Aorta (tissue), 5 donors: Measurements from ENCODE around the gene PLCZ1. TPM values are rescaled to one million over a fixed set of nuclear protein-coding genes. Genes with fewer than 3 reads are reported as not detected.
"Not testable (repeated sequence)": the region's sequence is repeated elsewhere in the genome, so short reads cannot be mapped to it uniquely, and the experiment has no call there.

ENCODE experiments used
- ATAC-seq: fragments of 200-7000 bp; cut with Tn5 transposase; one replicate; pipeline ENCODE4 v1.9.1; 2022; ENCODE audit warnings: moderate library complexity; ENCODE audit not compliant: low FRiP score
- DNase-seq, 2 donors: peaks; one replicate each; pipeline ENCODE4 v3.0.0-alpha.2; 2020
- H3K27ac ChIP-seq, 2 donors: one replicate each; pipeline ENCODE4 v1.5.1; 2013; ENCODE audit warnings: low read length in 2 of 2, mild to moderate bottlenecking in 2 of 2, moderate library complexity in 2 of 2, control low read depth in 1 of 2, inconsistent platforms in 1 of 2, low read depth in 1 of 2
- H3K27me3 ChIP-seq, 2 donors: one replicate each; pipeline ENCODE4 v1.6.1; 2013; ENCODE audit warnings: control low read depth in 1 of 2, low read length in 1 of 2, mild to moderate bottlenecking in 1 of 2, moderate library complexity in 1 of 2; ENCODE audit not compliant: insufficient read depth in 2 of 2, control insufficient read depth in 1 of 2
- H3K36me3 ChIP-seq, 2 donors: one replicate each; pipeline ENCODE4 v1.6.1; 2013; ENCODE audit warnings: control low read depth in 1 of 2, low read length in 1 of 2, mild to moderate bottlenecking in 1 of 2; ENCODE audit not compliant: insufficient read depth in 2 of 2, control insufficient read depth in 1 of 2
- H3K4me1 ChIP-seq, 2 donors: one replicate each; pipeline ENCODE4 v1.6.1; 2013; ENCODE audit warnings: low read length in 2 of 2, control low read depth in 1 of 2, mild to moderate bottlenecking in 1 of 2, moderate library complexity in 1 of 2; ENCODE audit not compliant: insufficient read depth in 2 of 2, control insufficient read depth in 1 of 2
- H3K4me3 ChIP-seq, 2 donors: one replicate each; pipeline ENCODE4 v1.5.1; 2013; ENCODE audit warnings: low read length in 2 of 2, control low read depth in 1 of 2, mild to moderate bottlenecking in 1 of 2
- H3K9me3 ChIP-seq: one replicate; pipeline ENCODE4 v1.6.1; 2013; ENCODE audit warnings: mild to moderate bottlenecking, low read length; ENCODE audit not compliant: control insufficient read depth
- WGBS, 2 donors: extraction: QIAGEN DNeasy Blood & Tissue Kit; methylation state at CpG; one replicate each; pipeline ENCODE4 v1.1.7; 2013; 5-methylcytosine and 5-hydroxymethylcytosine counted together
- intact Hi-C, 2 donors: fragments of 100-400 bp; cut with DNase I; formaldehyde crosslinking; loops; one replicate each; pipeline versions ENCODE4 v1.14.2 to v1.15.0; 2022
- long read RNA-seq, 2 donors: library from polyadenylated mRNA; unstranded; transcript quantifications; one replicate each; pipeline ENCODE4 v2.0.0, GENCODE V29; 2020 to 2021
- polyA plus RNA-seq, 2 donors: library from polyadenylated mRNA; stranded (reverse); fragments of 200-250 nt; gene quantifications; one replicate each; pipeline ENCODE4 v1.2.3, GENCODE V29; 2013
- total RNA-seq, 2 donors: library from RNA; stranded (reverse); fragmentation: NEBNext Ultra II Directional; extraction: Animal tissue kit (Norgen Biotek cat#: 25700); gene quantifications; one replicate each; pipeline ENCODE4 v1.2.1, GENCODE V29; 2021
- donor health status: healthy with polysubstance abuse.
- donor health status: Bipolar disorder and iron deficiency.
- donor health status: DM: no; HTN: no; CAD: no.
- donor health status: DM: no; HTN: no; CAD: no.
- donor health status: DM: yes; HTN: yes; CAD: no.

The PLCZ1 gene, protein sequence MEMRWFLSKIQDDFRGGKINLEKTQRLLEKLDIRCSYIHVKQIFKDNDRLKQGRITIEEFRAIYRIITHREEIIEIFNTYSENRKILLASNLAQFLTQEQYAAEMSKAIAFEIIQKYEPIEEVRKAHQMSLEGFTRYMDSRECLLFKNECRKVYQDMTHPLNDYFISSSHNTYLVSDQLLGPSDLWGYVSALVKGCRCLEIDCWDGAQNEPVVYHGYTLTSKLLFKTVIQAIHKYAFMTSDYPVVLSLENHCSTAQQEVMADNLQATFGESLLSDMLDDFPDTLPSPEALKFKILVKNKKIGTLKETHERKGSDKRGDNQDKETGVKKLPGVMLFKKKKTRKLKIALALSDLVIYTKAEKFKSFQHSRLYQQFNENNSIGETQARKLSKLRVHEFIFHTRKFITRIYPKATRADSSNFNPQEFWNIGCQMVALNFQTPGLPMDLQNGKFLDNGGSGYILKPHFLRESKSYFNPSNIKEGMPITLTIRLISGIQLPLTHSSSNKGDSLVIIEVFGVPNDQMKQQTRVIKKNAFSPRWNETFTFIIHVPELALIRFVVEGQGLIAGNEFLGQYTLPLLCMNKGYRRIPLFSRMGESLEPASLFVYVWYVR
- under 1 TPM in 1 of 2 donors, not detected in 1; 0.66 TPM for total RNA-seq
- not detected for polyA plus RNA-seq
- long read RNA-seq, donor 1: 0 reads
- long read RNA-seq, donor 2: 0 reads

DNA sequence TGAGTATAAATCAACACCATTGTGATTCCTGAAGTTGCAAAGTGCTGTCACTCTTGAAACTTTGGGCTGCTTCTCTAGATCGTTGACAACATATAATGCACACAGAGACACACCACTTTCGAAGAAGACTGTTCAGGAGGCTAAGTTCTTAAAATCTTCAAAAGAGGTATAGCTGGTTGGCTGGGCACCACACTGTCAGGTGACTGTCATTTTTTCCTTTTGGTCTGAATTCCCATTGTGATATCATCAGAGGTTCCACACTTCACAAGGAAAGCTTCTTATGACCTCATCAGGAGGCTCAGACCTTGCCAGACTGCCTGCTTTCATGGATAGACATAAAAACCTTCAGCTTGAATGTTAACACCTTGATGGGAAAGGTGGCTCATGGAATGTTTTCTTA lies at the start of gene PLCZ1, which contains the start of gene CAPZA3:
TSS of gene PLCZ1 (minus strand) at position 194 of the 400 bp plus-strand sequence. CDS start 641 bp downstream, outside the sequence.
TSS of gene CAPZA3 (plus strand) at position 301 of the 400 bp plus-strand sequence. CDS start 150 bp downstream, outside the sequence.
- intact Hi-C loops: no loop called here
- H3K27me3 ChIP-seq: no peaks in the 10 kb centered on the region
- H3K27ac ChIP-seq: no peak within 1 kb of the TSS
- H3K36me3 ChIP-seq: no peaks in the 10 kb centered on the region
- peaks cover 2% of the 10 kb centered on the region for H3K9me3 ChIP-seq
- H3K4me1 ChIP-seq: no peaks in the 10 kb centered on the region
- DNase-seq (no peak), ATAC-seq (no peak)
- H3K4me3 ChIP-seq: no peak within 1 kb of the TSS
- WGBS, 2 donors: 88 to 89% methylated on average over 2 of the region's 2 CpGs

DNA sequence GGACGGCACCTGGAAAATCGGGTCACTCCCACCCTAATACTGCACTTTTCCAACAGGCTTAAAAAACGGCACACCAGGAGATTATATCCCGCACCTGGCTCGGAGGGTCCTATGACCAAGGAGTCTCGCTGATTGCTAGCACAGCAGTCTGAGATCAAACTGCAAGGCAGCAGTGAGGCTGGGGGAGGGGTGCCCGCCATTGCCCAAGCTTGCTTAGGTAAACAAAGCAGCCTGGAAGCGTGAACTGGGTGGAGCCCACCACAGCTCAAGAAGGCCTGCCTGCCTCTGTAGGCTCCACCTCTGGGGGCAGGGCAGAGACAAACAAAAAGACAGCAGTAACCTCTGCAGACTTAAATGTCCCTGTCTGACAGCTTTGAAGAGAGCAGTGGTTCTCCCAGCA lies 47.7 kb upstream of the PLCZ1 start:
- intact Hi-C loops, H3K36me3 ChIP-seq, H3K4me3 ChIP-seq, H3K27me3 ChIP-seq, H3K27ac ChIP-seq, ATAC-seq, DNase-seq, H3K9me3 ChIP-seq, H3K4me1 ChIP-seq: not testable (repeated sequence)
- 92 to 94% methylated on average over 8 of the region's 8 CpGs for WGBS, 2 donors

DNA sequence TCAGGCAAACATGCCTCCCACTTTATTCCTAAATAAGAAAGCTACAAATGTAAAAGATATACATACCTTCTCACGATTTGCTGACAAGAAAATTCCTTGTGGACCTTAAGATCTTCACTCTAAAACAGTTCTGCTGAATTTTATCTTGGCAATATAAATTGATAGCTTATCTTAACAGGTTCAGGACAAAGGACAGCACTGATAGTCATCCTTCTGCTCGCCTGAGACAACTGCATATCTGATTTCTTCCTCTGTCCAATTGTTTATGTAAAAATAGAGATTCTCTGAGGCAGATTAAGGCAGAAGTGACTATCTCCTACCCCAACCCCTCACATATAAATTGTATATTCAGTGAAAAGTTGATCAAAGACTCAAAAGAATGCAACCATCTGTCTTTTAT lies 45.0 kb upstream of the PLCZ1 start:
- DNase-seq: no peak
- ATAC-seq: no peak
- Histone ChIP-seq H3K27ac (no peak overlapping the region), H3K4me1 (no peaks in the 10 kb centered on the region), H3K36me3 (no peaks in the 10 kb centered on the region), H3K4me3 (no peak overlapping the region), H3K27me3 (no peaks in the 10 kb centered on the region), H3K9me3 (no peaks in the 10 kb centered on the region)
- intact Hi-C loops: no loop called here
- WGBS, 2 donors: 46 to 50% methylated on average over 2 of the region's 2 CpGs

DNA sequence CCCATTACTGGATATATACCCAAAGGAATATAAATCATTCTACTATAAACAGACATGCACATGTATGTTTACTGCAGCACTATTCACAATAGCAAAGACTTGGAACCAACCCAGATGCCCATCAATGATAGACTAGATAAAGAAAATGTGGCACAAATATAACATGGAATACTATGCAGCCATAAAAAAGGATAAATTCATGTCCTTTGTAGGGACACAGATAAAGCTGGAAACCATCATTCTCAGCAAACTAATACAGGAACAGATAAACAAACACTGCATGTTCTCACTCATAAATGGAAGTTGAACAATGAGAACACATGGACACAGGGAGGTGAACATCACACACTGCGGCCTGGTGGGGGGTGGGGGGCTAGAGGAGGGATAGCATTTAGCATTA lies 28.7 kb upstream of the PLCZ1 start:
- intact Hi-C loops, H3K4me3 ChIP-seq, H3K36me3 ChIP-seq, H3K4me1 ChIP-seq, H3K27me3 ChIP-seq, H3K27ac ChIP-seq, DNase-seq, ATAC-seq, H3K9me3 ChIP-seq: not testable (repeated sequence)
- 51 to 83% methylated on average over 1 of the region's 1 CpG for WGBS, 2 donors

DNA sequence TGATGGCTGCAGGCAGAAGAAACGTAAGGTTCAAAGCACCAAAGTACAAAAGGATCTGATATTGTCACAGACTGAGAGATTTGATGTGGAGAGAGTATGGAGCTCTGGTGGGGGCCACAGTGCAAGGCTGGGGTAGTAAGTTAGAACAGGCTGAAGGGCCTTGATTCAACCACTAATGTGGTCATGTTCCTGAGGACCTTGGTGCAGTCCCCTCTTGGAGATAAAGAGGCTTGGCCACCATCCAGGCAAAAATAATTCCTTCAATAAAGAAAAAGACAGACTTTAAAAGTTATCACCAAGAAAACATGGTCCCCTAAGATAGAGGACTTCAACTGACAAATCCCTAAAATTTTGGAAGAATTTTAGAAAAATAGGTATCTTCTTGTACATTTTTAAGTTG lies 17.5 kb upstream of the PLCZ1 start:
- Histone ChIP-seq H3K36me3 (no peaks in the 10 kb centered on the region), H3K27me3 (no peaks in the 10 kb centered on the region), H3K9me3 (no peaks in the 10 kb centered on the region), H3K4me3 (no peak overlapping the region), H3K4me1 (no peaks in the 10 kb centered on the region), H3K27ac (no peak overlapping the region)
- no peak for DNase-seq
- 75 to 94% methylated on average over 1 of the region's 1 CpG for WGBS, 2 donors
- intact Hi-C loops: no loop called here
- ATAC-seq: no peak

DNA sequence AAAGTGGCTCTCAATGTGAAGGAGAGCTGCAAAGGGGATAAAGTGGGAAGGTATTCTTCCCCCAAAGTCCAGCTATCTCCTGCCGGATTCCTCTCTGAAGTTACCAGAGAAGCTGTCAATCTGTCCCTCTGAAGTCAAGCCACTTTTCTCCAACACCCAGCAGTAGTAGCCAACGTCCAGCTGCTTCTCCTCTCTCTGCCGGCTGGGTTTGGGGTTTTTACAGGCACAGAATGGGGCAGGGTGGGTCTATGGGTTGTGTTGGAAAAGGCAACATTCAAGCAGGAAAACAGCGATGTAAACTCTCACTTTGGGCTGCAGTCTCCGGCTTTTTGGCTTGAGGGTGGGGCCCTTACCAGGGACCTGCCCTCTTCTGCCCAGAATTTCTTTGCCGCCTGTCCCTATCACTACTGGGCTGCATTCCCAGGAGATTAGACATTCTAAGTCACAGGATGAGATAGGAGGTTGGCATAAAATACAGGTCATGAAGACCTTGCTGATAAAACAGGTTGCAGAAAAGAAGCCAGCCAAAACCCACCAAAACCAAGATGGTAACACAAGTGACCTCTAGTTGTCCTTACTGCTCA lies 16.4 kb upstream of the PLCZ1 start:
- 78 to 81% methylated on average over 6 of the region's 6 CpGs for WGBS, 2 donors
- ATAC-seq (no peak), DNase-seq (no peak)
- no peak overlapping the region for H3K4me3 ChIP-seq
- no peaks in the 10 kb centered on the region for H3K9me3 ChIP-seq
- intact Hi-C loops: no loop called here
- H3K27ac ChIP-seq: no peak overlapping the region
- no peaks in the 10 kb centered on the region for H3K27me3 ChIP-seq
- H3K4me1 ChIP-seq: no peaks in the 10 kb centered on the region
- H3K36me3 ChIP-seq: no peaks in the 10 kb centered on the region

DNA sequence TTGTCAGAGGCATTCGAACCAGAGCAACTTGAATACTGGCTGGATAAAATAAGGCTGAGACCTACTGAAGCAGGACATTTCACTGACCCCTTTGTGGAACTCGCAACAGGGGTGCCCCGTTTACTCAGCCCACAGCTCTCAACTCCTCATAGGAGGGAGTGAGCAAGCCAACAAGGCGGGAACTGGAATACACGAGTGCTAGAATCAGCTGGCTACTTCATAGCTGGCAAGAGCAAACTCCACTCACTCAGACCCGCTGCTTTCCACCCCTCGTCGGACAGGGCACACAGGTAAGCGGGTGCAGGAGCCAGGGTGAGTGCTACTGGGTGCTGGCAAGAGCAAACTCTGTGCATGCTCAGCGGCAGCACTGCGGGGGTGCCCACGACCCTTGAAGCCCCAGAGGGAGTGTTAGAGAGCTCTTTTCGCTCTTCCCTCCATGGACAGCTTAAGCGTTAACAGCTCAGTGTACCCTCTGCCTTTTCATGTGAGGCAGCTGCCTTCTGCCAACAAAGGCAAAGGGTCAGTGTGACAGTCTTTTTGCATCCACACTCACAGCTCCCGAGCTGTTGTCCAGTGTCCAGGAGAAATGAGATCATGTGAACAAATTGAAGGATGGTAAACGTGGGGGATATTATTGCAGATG lies 15.8 kb upstream of the PLCZ1 start:
- Histone ChIP-seq H3K4me3 (no peak overlapping the region), H3K36me3 (no peaks in the 10 kb centered on the region), H3K4me1 (no peaks in the 10 kb centered on the region), H3K27ac (no peak overlapping the region), H3K27me3 (no peaks in the 10 kb centered on the region), H3K9me3 (no peaks in the 10 kb centered on the region)
- DNase-seq (peak in 1 of 2 donors; percentile 69), ATAC-seq (peak; percentile 36)
- intact Hi-C loops: no loop called here
- WGBS, 2 donors: 61 to 65% methylated on average over 16 of the region's 16 CpGs

DNA sequence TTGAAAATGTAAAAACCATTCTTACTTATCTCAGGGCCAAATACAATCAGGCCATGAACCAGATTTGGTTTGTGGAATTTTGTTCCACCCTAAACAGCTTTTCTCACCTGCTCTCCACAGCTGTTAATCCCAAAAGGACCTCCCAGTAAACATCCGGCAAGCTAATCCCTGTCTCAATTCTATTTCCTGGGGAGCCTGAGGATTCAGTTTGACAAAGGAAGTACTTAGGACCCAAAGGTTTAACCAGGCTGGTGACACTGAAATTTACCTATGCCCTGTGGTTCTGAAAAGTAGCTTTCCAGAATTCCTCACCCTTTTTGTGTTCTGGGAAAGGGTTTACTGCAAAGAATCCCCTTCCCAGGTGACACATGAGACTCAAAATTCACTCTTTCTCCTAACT lies 15.1 kb upstream of the PLCZ1 start:
- DNase-seq (no peak), ATAC-seq (no peak)
- Histone ChIP-seq H3K36me3 (no peaks in the 10 kb centered on the region), H3K27me3 (no peaks in the 10 kb centered on the region), H3K9me3 (no peaks in the 10 kb centered on the region), H3K27ac (no peak overlapping the region), H3K4me1 (peaks cover 0 to under 1% of the 10 kb centered on the region in 2 donors), H3K4me3 (no peak overlapping the region)
- 95 to 97% methylated on average over 1 of the region's 1 CpG for WGBS, 2 donors
- intact Hi-C loops: no loop called here
